ENCODE data around the gene BID. TPM values are rescaled to one million over a fixed set of nuclear protein-coding genes. Genes with fewer than 3 reads are reported as not detected.
"Not testable (repeated sequence)": the region's sequence is repeated elsewhere in the genome, so short reads cannot be mapped to it uniquely, and the experiment has no call there.

The BID gene
- total RNA-seq, 1 experiment from 2014 or later, result 56.2 TPM

- DNase-seq (ENCODE audit: low spot score), result no peak
Measured at GRCh38 chr22:17703811-17704210, 70.5 kb downstream of the BID start.

- no peak for DNase-seq (ENCODE audit: low spot score)
Measured at GRCh38 chr22:17700778-17701177, 73.5 kb downstream of the BID start.

- DNase-seq (ENCODE audit: low spot score), result no peak
Measured at GRCh38 chr22:17699696-17700340, 74.5 kb downstream of the BID start.

GRCh38 chr22:17698948-17699347 is 75.3 kb downstream of the BID start:
- no peak for DNase-seq (ENCODE audit: low spot score)

GRCh38 chr22:17698276-17698675 is 76.0 kb downstream of the BID start:
- not testable (repeated sequence) for DNase-seq (ENCODE audit: low spot score)

- DNase-seq (ENCODE audit: low spot score), result not testable (repeated sequence)
Measured at GRCh38 chr22:17697196-17697595, 77.1 kb downstream of the BID start.

- no peak for DNase-seq (ENCODE audit: low spot score)
Measured at GRCh38 chr22:17695986-17696385, 78.3 kb downstream of the BID start.

GRCh38 chr22:17694752-17695151 is 79.5 kb downstream of the BID start:
- no peak for DNase-seq (ENCODE audit: low spot score)

GRCh38 chr22:17694193-17694592 is 80.1 kb downstream of the BID start:
- no peak for DNase-seq (ENCODE audit: low spot score)

- no peak for DNase-seq (ENCODE audit: low spot score)
Measured at GRCh38 chr22:17692841-17693240, 81.4 kb downstream of the BID start.

- no peak for DNase-seq (ENCODE audit: low spot score)
Measured at GRCh38 chr22:17684245-17684644, 90.0 kb downstream of the BID start.

Other genes starting within 250 kb of the BID start
- 0.41 and 1.0 TPM in 2 replicates for gene SLC25A18, start 211.0 kb downstream of the BID start, total RNA-seq (2014; rRNA removed; shearing (Covaris generic))
- 93.4 and 125 TPM in 2 replicates for gene ATP6V1E1, start 145.7 kb downstream of the BID start, total RNA-seq (2014; rRNA removed; shearing (Covaris generic))
- 47.0 and 51.1 TPM in 2 replicates for gene BCL2L13, start 135.7 kb downstream of the BID start, total RNA-seq (2014; rRNA removed; shearing (Covaris generic))

All from H4 (cell line).